ENCODE results near the gene B3GNT5.

GRCh38 chr3:183211352-183211751, 41.7 kb upstream of the B3GNT5 start:
- TF ChIP-seq, protein P1, sequence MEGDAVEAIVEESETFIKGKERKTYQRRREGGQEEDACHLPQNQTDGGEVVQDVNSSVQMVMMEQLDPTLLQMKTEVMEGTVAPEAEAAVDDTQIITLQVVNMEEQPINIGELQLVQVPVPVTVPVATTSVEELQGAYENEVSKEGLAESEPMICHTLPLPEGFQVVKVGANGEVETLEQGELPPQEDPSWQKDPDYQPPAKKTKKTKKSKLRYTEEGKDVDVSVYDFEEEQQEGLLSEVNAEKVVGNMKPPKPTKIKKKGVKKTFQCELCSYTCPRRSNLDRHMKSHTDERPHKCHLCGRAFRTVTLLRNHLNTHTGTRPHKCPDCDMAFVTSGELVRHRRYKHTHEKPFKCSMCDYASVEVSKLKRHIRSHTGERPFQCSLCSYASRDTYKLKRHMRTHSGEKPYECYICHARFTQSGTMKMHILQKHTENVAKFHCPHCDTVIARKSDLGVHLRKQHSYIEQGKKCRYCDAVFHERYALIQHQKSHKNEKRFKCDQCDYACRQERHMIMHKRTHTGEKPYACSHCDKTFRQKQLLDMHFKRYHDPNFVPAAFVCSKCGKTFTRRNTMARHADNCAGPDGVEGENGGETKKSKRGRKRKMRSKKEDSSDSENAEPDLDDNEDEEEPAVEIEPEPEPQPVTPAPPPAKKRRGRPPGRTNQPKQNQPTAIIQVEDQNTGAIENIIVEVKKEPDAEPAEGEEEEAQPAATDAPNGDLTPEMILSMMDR (conservative IDR thresholded peaks at IDR 0.05 in 1 of 2, IDR thresholded peaks at IDR 0.05 in 1 of 2; ENCODE audit: low read depth in 1 of 2, low read length in 2 of 2), result no peak
- no peak for TF ChIP-seq EZH2 (IDR thresholded peaks at IDR 0.05; ENCODE audit: low read length, missing control alignments)

Measured in fibroblast of lung (primary cell).